Measurements from ENCODE around the gene CDH15.

Gene CDH15

GRCh38 chr16:89199241-89200123 lies 27.9 kb downstream of the CDH15 start:
- no peak for DNase-seq (ENCODE audit: low read depth in 3 of 3)

- no peak for DNase-seq (ENCODE audit: low read depth in 3 of 3)
These were observed 28.7 kb downstream of the CDH15 start, which contains the start of gene SLC22A31 for GRCh38 chr16:89200124-89200849. Gene SLC22A31, minus strand, starts transcription at chr16:89200537. Its CDS starts 36 bp downstream, at chr16:89200501.

GRCh38 chr16:89200850-89201411 lies 29.4 kb downstream of the CDH15 start:
- no peak for DNase-seq (ENCODE audit: low read depth in 3 of 3)

- DNase-seq (ENCODE audit: low read depth in 3 of 3): peak; percentile 66 to 73 (median 68)
These were observed 30.2 kb downstream of the CDH15 start for GRCh38 chr16:89201439-89202377.

- DNase-seq (ENCODE audit: low read depth in 3 of 3): no peak
These were observed 31.1 kb downstream of the CDH15 start for GRCh38 chr16:89202422-89203215.

- no peak for DNase-seq (ENCODE audit: low read depth in 3 of 3)
These were observed 36.4 kb downstream of the CDH15 start for GRCh38 chr16:89207993-89208392.

GRCh38 chr16:89209522-89210044 lies 38.0 kb downstream of the CDH15 start:
- DNase-seq (ENCODE audit: low read depth in 3 of 3): no peak

GRCh38 chr16:89210165-89210903 lies 38.8 kb downstream of the CDH15 start:
- no peak for DNase-seq (ENCODE audit: low read depth in 3 of 3)

GRCh38 chr16:89210904-89211515 lies 39.5 kb downstream of the CDH15 start:
- DNase-seq (ENCODE audit: low read depth in 3 of 3): no peak

GRCh38 chr16:89216315-89217137 lies 45.0 kb downstream of the CDH15 start:
- peak; percentile 61 to 74 (median 71) for DNase-seq (ENCODE audit: low read depth in 3 of 3)

GRCh38 chr16:89217138-89217387 lies 45.5 kb downstream of the CDH15 start:
- no peak for DNase-seq (ENCODE audit: low read depth in 3 of 3)

- peak; percentile 56 to 61 (median 59) for DNase-seq (ENCODE audit: low read depth in 3 of 3)
These were observed 46.0 kb downstream of the CDH15 start, which contains the start of gene ZNF778 for GRCh38 chr16:89217388-89218191. Gene ZNF778, plus strand, starts transcription at chr16:89217703. Its CDS starts 3,425 bp downstream, at chr16:89221128.

GRCh38 chr16:89219365-89219764 lies 47.8 kb downstream of the CDH15 start:
- no peak for DNase-seq (ENCODE audit: low read depth in 3 of 3)

- DNase-seq (ENCODE audit: low read depth in 3 of 3): no peak
These were observed 50.1 kb downstream of the CDH15 start for GRCh38 chr16:89221604-89222003.

- no peak for DNase-seq (ENCODE audit: low read depth in 3 of 3)
These were observed 51.4 kb downstream of the CDH15 start for GRCh38 chr16:89222931-89223330.

- no peak for DNase-seq (ENCODE audit: low read depth in 3 of 3)
These were observed 53.1 kb downstream of the CDH15 start for GRCh38 chr16:89224665-89225064.

GRCh38 chr16:89230255-89230654 lies 58.7 kb downstream of the CDH15 start:
- DNase-seq (ENCODE audit: low read depth in 3 of 3): no peak

GRCh38 chr16:89232107-89232506 lies 60.6 kb downstream of the CDH15 start:
- no peak for DNase-seq (ENCODE audit: low read depth in 3 of 3)

All from stimulated activated CD4-positive, alpha-beta T cell treated with anti-CD3 and anti-CD28 coated beads, TNF-alpha, amount 100 ng/mL, for 4 hours (primary cell).